Measurements from ENCODE around the gene LIMS2. TPM values are rescaled to one million over a fixed set of nuclear protein-coding genes. Genes with fewer than 3 reads are reported as not detected.

Gene LIMS2
- total and polyA plus RNA-seq, 2 of the 8 experiments (the other 6 are each of a cell fraction or from before 2014, with no cell fraction given) = 3.3 to 4.8 TPM

DNA sequence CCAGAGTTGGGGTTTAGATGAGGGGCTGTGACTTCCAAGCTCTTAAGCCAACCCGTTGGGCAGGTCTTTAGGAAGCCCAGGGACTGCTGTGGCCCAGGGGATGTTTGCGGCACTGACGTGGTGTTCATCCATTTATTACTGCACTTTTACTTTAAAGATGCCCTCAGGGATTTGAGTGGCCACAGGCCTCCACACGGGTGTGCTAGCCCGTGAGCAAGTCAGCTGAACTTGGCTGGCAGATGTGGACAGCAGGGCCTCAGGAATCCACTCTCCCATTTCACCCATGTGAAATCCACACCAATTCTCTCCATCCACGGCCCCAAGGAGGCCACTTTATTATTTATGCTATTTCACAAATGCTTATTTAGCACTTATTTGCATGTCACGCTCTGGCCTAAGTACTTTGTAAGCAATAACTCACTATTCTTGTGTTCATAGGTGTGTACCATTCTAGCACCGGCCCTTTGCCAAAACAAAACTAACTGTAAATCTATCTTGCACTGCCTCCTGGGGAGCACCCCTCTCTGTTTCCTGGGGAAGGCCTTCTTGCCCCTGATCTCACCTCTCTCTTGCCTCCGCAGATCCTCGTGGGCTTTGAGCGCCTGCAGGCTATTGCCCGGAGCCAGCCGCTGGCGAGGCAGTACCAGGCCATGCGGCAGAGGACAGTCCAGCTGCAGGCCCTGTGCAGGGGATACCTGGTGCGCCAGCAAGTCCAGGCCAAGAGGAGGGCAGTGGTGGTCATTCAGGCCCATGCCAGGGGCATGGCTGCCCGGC, 68.5 kb downstream of the LIMS2 start:
- no peak overlapping the region for H2AK5ac ChIP-seq (ENCODE audit: low read depth, low read length)
- no peak overlapping the region for H3K56ac ChIP-seq (replicated peaks; ENCODE audit: insufficient read length, low read depth, low read length)
- H3K14ac ChIP-seq (ENCODE audit: insufficient read length) = no peak overlapping the region
- 87% methylated on average over 17 of the region's 17 CpGs; no CpG with 5 or more reads in 1 of the 2 experiments for WGBS, 2 experiments (ENCODE audit: extremely low coverage in 1 of 2, insufficient coverage in 1 of 2, insufficient read length in 1 of 2, insufficient replicate concordance in 2 of 2, low coverage in 1 of 2, low lambda C conversion rate in 2 of 2, missing lambda C conversion rate in 1 of 2)
- ChIA-PET POLR2A (ENCODE audit: partially characterized antibody) (no interaction called here), CTCF (ENCODE audit: partially characterized antibody) (interaction anchor here (1.3 to 8.1 kb wide), 4 partner anchors 16 to 43 kb away, joined by 3 to 54 read pairs (median 4); no protein-coding TSS in a partner anchor)
- no peak overlapping the region for H4K91ac ChIP-seq (replicated peaks; ENCODE audit: insufficient read length, low read length)
- H3K4me3 ChIP-seq (ENCODE audit: extremely low read depth in 1 of 4, insufficient read depth in 2 of 4, low read depth in 3 of 4, low read length in 4 of 4) = no peak overlapping the region
- DNase-seq (ENCODE audit: low read depth in 1 of 2, low spot score in 2 of 2) (no peak), FAIRE-seq (no peak)
- H3K4me2 ChIP-seq (ENCODE audit: insufficient read depth in 1 of 2, low read depth in 2 of 2, low read length in 2 of 2) = no peak overlapping the region
- no peak overlapping the region for H2AFZ ChIP-seq (ENCODE audit: low read length)
- H3K4ac ChIP-seq (replicated peaks; ENCODE audit: insufficient read length, low read depth, low read length) = no peak overlapping the region
- no peaks in the 10 kb centered on the region for H3K79me1 ChIP-seq (ENCODE audit: low read depth, low read length)
- no peak overlapping the region for H3K18ac ChIP-seq (ENCODE audit: extremely low read depth, low read length)
- H3K4me1 ChIP-seq (replicated peaks in 1 of 4; ENCODE audit: control insufficient read depth in 3 of 4, insufficient read depth in 4 of 4, low read length in 3 of 4) = no peaks in the 10 kb centered on the region
- no peak overlapping the region for H4K8ac ChIP-seq (ENCODE audit: extremely low read depth, insufficient read depth, low read length)
- H4K5ac ChIP-seq (ENCODE audit: insufficient read length, low read depth, low read length) = no peak overlapping the region
- H2BK12ac ChIP-seq (ENCODE audit: low read depth, low read length) = no peak overlapping the region
- H3K27ac ChIP-seq (ENCODE audit: low read depth, low read length) = no peak overlapping the region
- no peak overlapping the region for H2BK5ac ChIP-seq (ENCODE audit: low read depth, low read length)
- H2BK120ac ChIP-seq (replicated peaks; ENCODE audit: low read depth, low read length) = no peak overlapping the region
- H3K9me3 ChIP-seq (ENCODE audit: insufficient read depth in 2 of 2, low read depth in 1 of 2, low read length in 1 of 2) = no peaks in the 10 kb centered on the region; a peak in 1 of 4 replicates
- no peaks in the 10 kb centered on the region for H4K20me1 ChIP-seq (replicated peaks in 1 of 2; ENCODE audit: control insufficient read depth in 1 of 2, insufficient read depth in 2 of 2, low read length in 2 of 2)
- no peaks in the 10 kb centered on the region for H3K27me3 ChIP-seq (replicated peaks in 1 of 4; ENCODE audit: control insufficient read depth in 3 of 4, extremely low read depth in 1 of 4, insufficient read depth in 3 of 4, low read length in 3 of 4)
- no peak overlapping the region for H3K23ac ChIP-seq (ENCODE audit: insufficient read length)
- no peaks in the 10 kb centered on the region for H3K23me2 ChIP-seq (ENCODE audit: low read depth, low read length)
- H2BK15ac ChIP-seq (ENCODE audit: low read length) = no peak overlapping the region
- H3K36me3 ChIP-seq (ENCODE audit: control insufficient read depth in 2 of 4, insufficient read depth in 4 of 4, low read length in 3 of 4) = no peaks in the 10 kb centered on the region
- H3K9ac ChIP-seq (replicated peaks in 1 of 4; ENCODE audit: extremely low read depth in 1 of 4, low read depth in 3 of 4, low read length in 3 of 4) = no peak overlapping the region
- H2BK20ac ChIP-seq (ENCODE audit: low read length) = no peak overlapping the region
- H3K79me2 ChIP-seq (ENCODE audit: control insufficient read depth in 1 of 2, insufficient read depth in 2 of 2, low read length in 2 of 2) = no peaks in the 10 kb centered on the region
- TF ChIP-seq SIX5 (IDR thresholded peaks at IDR 0.05; ENCODE audit: low read depth, low read length) = no peak
